Transverse colon (tissue), 4 donors: ENCODE data around the gene ACAP2. TPM values are rescaled to one million over a fixed set of nuclear protein-coding genes. Genes with fewer than 3 reads are reported as not detected.

ENCODE experiments used
- DNase-seq: peaks from one replicate; pipeline ENCODE4 v3.0.0-alpha.2; 2019
- H3K27ac ChIP-seq, 4 donors: fragments of 200-600 bp; sonication (generic); 2 replicates each; pipeline ENCODE4 v1.5.1; 2016 to 2018; ENCODE audit warnings: inconsistent platforms in 4 of 4
- H3K27me3 ChIP-seq: fragments of 200-600 bp; sonication (generic); 2 replicates; pipeline ENCODE4 v1.5.1; 2017; ENCODE audit warnings: inconsistent platforms
- H3K36me3 ChIP-seq, 4 donors: fragments of 200-600 bp; sonication (generic); 2 replicates each; pipeline ENCODE4 v1.5.1; 2017 to 2019; ENCODE audit warnings: inconsistent platforms in 4 of 4
- H3K4me1 ChIP-seq, 4 donors: fragments of 200-600 bp; sonication (generic); 2 replicates each; pipeline ENCODE4 v1.5.1; 2017 to 2020; ENCODE audit warnings: inconsistent platforms in 4 of 4
- H3K4me3 ChIP-seq, 4 donors: fragments of 200-600 bp; sonication (generic); 1 replicate in 1 of 4; 2 replicates in 3 of 4; pipeline versions ENCODE4 v1.5.1 to v1.6.1; 2017 to 2019; ENCODE audit warnings: inconsistent platforms in 4 of 4
- H3K9me3 ChIP-seq, 2 donors: fragments of 200-600 bp; sonication (generic); 2 replicates each; pipeline ENCODE4 v1.5.1; 2017 to 2019; ENCODE audit warnings: inconsistent platforms in 2 of 2
- CTCF ChIP-seq, 5 experiments: fragments of 200-600 bp in 3 of 5; fragments of 450-650 bp in 2 of 5; sonication (generic) in 3 of 5; IDR thresholded peaks; 1 replicate in 2 of 5; 2 replicates in 3 of 5; pipeline ENCODE4 v1.5.1; 2016 to 2017; ENCODE audit warnings: antibody characterized with exemption in 5 of 5, inconsistent platforms in 3 of 5, mild to moderate bottlenecking in 2 of 5, moderate library complexity in 1 of 5
- EP300 ChIP-seq: sonication (generic); formaldehyde crosslinking; IDR thresholded peaks from one replicate; pipeline ENCODE4 v1.6.1; 2017; ENCODE audit warnings: antibody characterized with exemption, low read depth
- POLR2A ChIP-seq: fragments of 450-650 bp; IDR thresholded peaks from one replicate; pipeline ENCODE4 v1.6.1; 2016; ENCODE audit warnings: antibody characterized with exemption, mild to moderate bottlenecking, moderate library complexity
- POLR2AphosphoS5 ChIP-seq, 3 donors: sonication (generic); formaldehyde crosslinking; IDR thresholded peaks; one replicate each; pipeline ENCODE4 v1.6.1; 2016; ENCODE audit warnings: antibody characterized with exemption in 3 of 3
- WGBS, 2 donors: methylation state at CpG; one replicate each; pipeline ENCODE4 v1.1.5; 2018; ENCODE audit warnings: low coverage in 1 of 2; 5-methylcytosine and 5-hydroxymethylcytosine counted together
- in situ Hi-C, 4 donors: fragments of 200-750 bp; cut with MboI; loops; one replicate each; pipeline versions ENCODE4 v1.15.0 to v1.15.1; 2017; ENCODE audit warnings: low sequenced_read_pairs in 3 of 4, low pct_ligation_motif_present in 1 of 4, low pct_unique_long_range_greater_than_20kb in 1 of 4
- intact Hi-C: fragments of 100-400 bp; cut with DNase I; formaldehyde crosslinking; loops from one replicate; pipeline ENCODE4 v1.15.1; 2023; ENCODE audit warnings: low total_unique reads
- total RNA-seq, 4 donors: library from RNA; depleted of rRNA; stranded (reverse); fragments of >200 nt; gene quantifications; one replicate each; pipeline ENCODE4 v1.1.0, GENCODE V29; 2016

ACAP2 gene
- total RNA-seq, 4 donors from 2014 or later: 17.3 to 97.5 (median 64.6) TPM

- Histone ChIP-seq H3K27me3 (no peaks in the 10 kb centered on the region), H3K9me3 (no peaks in the 10 kb centered on the region), H3K27ac (peak overlapping the region; percentile 88 to 95 (median 92)), H3K4me3 (peak overlapping the region; percentile 31 to 76 (median 64)), H3K4me1 (peaks cover 21 to 32% (median 26%) of the 10 kb centered on the region in 4 donors), H3K36me3 (no peaks in the 10 kb centered on the region)
- WGBS, 2 donors: 5% methylated on average over 28 of the region's 82 CpGs; no CpG with 5 or more reads in 1 of the 2 donors
- TF ChIP-seq CTCF (IDR thresholded peaks at IDR 0.05) (peak; percentile 21 to 68 (median 56)), POLR2AphosphoS5 (IDR thresholded peaks at IDR 0.05) (peak; percentile 66 to 73 (median 67)), POLR2A (peak; percentile 52), EP300 (no peak)
- in situ Hi-C loops: loop anchor here (10.0 kb wide), 3 partner anchors 135 to 585 kb away; partner anchors contain the start of genes FAM43A (in 2 of the 4) and LSG1 (in 2 of the 4)
- DNase-seq: peak; percentile 93
- intact Hi-C loops: loop anchor here (5.0 to 10.0 kb wide), 4 partner anchors 105 to 572 kb away; partner anchors contain the start of gene FAM43A
Measured at GRCh38 chr3:195259475-195260279, 183.1 kb downstream of the ACAP2 start.

GRCh38 chr3:195259154-195259474, 183.7 kb downstream of the ACAP2 start:
- Histone ChIP-seq H3K9me3 (no peaks in the 10 kb centered on the region), H3K27me3 (no peaks in the 10 kb centered on the region), H3K4me1 (peaks cover 21 to 32% (median 26%) of the 10 kb centered on the region in 4 donors), H3K4me3 (peak overlapping the region in 3 of 4 donors; percentile 54 to 76 (median 74)), H3K27ac (peak overlapping the region; percentile 88 to 95 (median 92)), H3K36me3 (no peaks in the 10 kb centered on the region)
- in situ Hi-C loops (loop anchor here in 2 of 4 donors (10.0 kb wide), 2 partner anchors 134 to 584 kb away; partner anchors contain the start of gene LSG1 (in 1 of the 2)), intact Hi-C loops (loop anchor here (5.0 to 10.0 kb wide), 2 partner anchors 104 to 572 kb away; partner anchors contain the start of gene FAM43A)
- WGBS, 2 donors: 61% methylated on average over 7 of the region's 7 CpGs; no CpG with 5 or more reads in 1 of the 2 donors
- TF ChIP-seq CTCF (IDR thresholded peaks at IDR 0.05): no peak
- TF ChIP-seq EP300: no peak
- no peak for TF ChIP-seq POLR2A
- TF ChIP-seq POLR2AphosphoS5 (IDR thresholded peaks at IDR 0.05): no peak
- no peak for DNase-seq

- in situ Hi-C loops: loop anchor here in 2 of 4 donors (10.0 kb wide), 2 partner anchors 134 to 584 kb away; partner anchors contain the start of gene LSG1 (in 1 of the 2)
Measured at GRCh38 chr3:195258449-195259153, 184.2 kb downstream of the ACAP2 start.

More at GRCh38 chr3:195258449-195259153, 184.2 kb downstream of the ACAP2 start:
- Histone ChIP-seq H3K4me3 (no peak overlapping the region), H3K9me3 (no peaks in the 10 kb centered on the region), H3K4me1 (peaks cover 21 to 32% (median 26%) of the 10 kb centered on the region in 4 donors), H3K36me3 (no peaks in the 10 kb centered on the region), H3K27me3 (no peaks in the 10 kb centered on the region), H3K27ac (peak overlapping the region; percentile 88 to 95 (median 92))
- no peak for TF ChIP-seq POLR2A
- TF ChIP-seq CTCF (IDR thresholded peaks at IDR 0.05): no peak
- TF ChIP-seq POLR2AphosphoS5 (IDR thresholded peaks at IDR 0.05): no peak
- TF ChIP-seq EP300: no peak
- 68 to 77% methylated on average over 5 to 14 of the region's 14 CpGs for WGBS, 2 donors
- DNase-seq: no peak
- intact Hi-C loops: loop anchor here (5.0 to 10.0 kb wide), 2 partner anchors 104 to 571 kb away; partner anchors contain the start of gene FAM43A
